ENCODE results near the gene TFCP2L1.
"Not testable (repeated sequence)": the region's sequence is repeated elsewhere in the genome, so short reads cannot be mapped to it uniquely, and the experiment has no call there.

Gene TFCP2L1

DNA sequence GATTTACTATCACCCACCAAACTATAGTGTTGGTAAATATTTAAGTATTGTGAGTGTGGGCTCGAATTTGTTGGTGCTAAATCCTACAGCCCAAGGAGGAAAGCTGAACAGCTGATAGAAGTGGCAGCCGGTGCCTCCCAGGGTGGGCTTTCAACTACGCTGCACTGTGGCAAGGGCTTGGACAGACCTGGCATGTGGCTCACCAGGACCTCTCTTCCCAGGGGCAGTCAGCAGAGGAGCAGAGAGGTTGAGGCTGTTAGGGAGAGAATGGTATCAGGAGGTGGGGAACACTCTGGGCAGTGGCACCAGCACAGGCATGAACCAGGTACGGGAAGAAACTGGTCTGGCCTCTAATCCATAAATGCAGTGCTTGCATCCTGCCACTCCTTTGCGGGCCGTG lies 44.6 kb downstream of the TFCP2L1 start:
- DNase-seq: no peak

DNA sequence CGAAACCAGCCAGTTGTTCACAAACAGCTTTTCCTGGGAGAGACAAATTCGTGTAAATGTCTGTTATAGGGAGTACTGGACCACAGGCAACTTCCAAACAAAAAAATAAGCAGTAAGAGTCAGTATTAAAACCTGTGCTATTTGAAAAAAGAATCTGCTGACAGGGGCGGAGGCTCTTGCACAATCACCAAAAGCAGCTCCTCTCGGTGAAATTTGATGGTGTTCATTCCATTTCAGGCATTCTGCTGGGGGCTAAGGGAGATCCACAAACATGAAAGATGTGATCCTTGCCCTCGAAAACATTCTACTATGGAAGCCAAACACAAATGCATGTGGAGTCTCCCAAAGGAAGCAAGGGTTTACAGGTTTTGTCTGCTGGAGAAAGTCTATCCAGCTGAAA lies 45.0 kb downstream of the TFCP2L1 start:
- DNase-seq: no peak

DNA sequence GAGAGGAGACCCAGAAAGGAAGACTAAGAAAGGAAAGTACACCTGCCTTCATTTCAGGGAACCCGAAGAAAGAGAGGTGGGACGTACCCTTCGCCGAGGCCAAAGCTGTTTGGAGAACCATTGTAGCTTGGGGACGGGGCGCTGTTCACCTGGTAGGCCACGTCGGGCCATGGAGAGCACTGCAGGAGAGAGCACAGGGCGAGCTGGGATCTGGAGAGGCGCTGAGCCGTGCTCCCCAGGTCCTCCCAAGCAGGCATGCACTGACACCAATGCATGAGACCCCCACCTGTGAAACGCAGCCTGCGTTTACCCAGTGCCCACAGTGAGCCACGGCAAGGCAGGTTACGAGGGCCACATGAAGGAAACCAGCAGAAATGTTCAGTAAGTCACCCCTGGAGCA lies 45.5 kb downstream of the TFCP2L1 start:
- DNase-seq: no peak

DNA sequence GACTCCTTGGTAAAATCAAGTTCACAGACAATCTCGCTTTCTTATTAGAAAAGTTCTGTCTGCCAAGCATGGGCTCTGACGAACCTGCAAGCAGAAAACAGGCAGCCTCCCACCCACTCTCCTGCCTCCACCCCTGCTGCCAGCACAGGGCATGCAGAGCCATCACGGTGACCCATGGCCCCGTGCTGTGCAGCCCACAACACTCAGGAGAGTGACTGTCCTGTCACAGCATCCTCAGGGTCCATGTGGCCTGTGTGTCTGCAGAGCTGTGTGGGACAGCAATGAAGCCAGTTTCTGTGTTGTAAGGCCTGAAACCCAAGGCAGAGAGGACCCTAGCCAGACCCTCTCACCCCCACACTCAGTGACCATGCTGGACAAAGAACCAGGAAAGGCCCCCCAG lies 46.2 kb downstream of the TFCP2L1 start:
- no peak for DNase-seq

DNA sequence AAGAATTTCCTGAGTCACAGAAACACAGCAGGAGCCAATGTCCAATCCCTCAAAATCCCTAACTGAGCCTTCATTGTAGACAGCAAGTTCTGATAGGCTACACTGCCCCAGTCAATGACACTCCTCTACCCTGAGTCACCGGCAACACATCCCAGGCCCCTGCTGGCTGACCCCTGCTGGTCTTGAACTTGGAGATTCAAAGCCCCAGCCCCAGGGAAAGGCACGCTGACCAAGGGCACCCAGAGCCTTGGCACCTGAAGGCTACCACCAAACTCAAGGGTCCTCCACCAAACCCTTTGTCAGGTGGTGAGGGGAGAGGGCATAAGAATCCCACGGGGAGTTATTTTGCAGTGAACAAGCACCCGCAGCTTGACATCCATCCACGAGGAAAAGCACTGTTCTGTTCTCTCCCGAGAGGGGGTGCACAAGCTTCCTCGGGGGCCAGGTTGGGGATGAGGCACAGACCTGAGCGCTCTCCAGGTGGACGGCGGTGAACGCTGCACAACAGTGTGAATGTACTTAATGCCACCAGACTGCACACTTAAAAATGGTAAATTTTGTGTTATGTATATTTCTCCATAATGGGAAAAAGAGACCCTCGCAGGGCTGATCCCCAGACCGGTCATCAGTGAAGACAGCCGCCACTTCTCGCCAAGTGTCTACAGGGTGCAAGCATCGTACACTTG lies 46.9 kb downstream of the TFCP2L1 start:
- no peak for DNase-seq

DNA sequence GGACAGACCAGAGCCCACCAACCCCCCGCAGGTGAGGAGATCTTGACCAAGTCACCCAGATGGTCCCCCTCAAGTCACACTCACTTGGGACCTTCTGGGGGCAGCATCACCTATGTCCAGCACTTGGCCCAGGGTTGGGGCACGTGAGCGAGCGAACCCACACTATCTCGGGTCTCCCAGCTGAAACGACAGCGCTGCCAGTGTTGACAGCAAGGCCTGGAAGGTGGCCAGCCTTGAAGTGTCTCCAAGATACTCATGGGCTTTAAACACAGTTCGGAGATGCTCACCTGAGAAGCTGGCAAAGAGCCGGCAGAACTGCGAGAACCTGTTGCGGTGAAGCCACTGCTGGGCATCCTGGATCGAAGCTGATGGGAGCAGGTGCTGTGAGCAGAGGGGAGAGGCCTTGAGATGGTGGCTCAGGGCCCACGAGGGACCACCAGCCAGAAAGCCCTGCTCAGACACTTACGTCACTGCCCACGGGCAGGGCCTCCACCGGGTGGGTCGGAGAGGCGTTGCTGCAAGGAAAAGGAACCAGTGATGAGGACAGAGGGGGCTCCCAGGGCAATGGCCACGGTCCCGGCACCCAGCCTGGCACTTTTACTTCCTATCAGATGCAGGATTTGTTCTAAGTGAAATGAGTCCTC lies 47.5 kb downstream of the TFCP2L1 start:
- no peak for DNase-seq

DNA sequence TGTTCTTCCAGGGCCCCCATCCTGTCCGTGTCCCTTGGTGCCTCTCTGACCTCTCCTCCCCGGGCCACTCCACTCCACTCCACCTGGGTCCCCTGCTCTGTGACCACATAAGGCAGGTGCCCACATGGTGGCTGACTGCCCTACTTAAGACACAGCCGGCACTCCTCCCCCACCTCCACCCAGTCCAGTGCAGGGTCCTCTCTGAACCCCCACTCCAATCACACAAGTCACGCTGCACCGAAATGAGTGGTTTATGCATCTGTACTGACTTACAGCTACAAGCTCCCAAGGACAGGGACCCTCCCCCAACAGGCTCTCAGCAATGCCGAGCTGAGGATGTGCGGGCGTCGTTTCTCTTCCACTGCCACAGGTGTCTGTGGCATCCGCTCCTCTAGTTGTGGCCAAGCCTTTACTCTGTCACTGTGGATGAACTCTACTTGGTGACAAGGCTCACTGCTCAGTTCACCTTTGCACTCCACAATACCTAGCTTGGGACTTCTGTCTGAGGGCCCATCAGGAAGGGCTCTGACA lies 48.3 kb downstream of the TFCP2L1 start:
- DNase-seq: no peak

DNA sequence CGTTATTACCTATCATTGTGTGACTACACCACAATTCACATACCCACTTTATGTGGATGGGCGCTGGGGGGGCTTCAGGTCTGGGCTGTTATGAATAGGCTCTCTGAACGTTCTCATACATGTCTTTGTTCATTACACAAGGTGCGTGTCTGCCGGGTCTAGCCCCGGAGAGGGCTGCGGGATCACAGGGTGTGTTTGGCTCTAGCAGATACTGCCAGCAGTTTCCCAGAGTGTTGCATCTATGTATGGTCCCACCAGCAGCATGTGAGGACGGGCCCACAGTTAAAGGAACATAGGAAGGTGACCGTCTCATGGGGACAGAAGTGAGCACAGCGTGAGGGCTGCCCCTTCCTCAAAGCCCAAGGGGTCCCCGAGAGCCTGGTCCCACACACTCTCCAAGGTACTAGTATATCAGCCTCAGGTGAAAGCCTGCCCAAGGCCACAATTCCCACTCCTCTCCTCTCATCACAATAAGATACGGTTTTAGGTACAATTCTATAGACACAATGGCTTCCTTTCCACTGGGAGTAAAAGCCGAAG lies 48.8 kb downstream of the TFCP2L1 start:
- no peak for DNase-seq

DNA sequence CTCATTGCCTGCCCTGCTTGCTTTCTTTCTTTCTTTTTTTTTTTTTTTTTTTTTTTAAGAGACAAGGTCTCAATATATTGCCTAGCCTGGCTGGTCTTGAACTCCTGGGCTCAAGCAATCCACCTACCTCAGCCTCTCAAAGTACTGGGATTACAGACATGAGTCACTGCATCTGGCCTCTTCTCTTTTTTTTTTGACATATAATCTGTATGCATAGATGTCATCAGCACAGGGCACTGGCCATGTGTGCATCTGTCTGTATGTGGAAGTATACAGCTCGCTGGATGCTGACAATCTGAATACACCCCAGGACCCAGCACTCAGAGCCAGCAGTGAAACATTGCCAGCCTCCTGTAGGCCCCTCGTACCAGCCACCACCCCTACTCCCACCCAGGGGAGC lies 49.5 kb downstream of the TFCP2L1 start:
- no peak for DNase-seq

DNA sequence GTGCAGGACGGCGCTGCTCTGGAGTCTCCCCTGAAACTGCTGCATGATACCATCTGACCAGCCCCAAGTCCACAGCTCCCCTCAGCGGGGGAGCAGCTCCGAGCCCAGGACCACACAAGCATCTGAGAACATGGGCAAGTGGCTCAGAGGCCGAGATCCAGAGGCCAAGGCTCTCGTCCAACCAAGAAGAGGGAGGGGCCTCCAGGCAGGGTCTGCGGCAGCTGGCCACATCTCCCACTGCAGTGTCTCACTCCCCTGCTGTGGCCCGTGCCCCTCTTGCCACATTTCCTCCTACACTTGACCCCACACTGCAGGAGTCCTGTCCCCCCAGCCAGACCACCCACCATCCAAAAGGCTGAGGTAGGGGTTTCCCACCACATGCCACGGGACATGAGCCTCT lies 50.2 kb downstream of the TFCP2L1 start:
- DNase-seq: no peak

DNA sequence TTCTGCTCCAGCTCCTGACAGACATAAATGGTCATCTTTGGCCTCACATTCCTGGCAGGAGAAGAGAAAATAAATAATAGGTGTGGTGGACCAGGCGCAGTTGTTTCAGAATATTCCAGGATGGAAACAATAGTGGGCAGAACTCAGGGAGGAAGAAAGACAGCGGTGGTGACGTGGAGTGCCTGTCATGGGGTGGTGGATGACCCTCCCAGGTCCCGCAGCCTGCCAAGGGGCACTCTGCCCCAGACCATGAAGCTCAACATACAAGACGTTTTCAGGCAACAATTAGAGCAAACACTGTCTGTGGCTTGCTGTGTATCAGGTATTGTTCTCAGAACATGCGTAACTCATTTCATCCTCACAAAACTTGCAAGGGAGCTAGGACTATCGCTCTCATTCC lies 50.9 kb downstream of the TFCP2L1 start:
- no peak for DNase-seq

DNA sequence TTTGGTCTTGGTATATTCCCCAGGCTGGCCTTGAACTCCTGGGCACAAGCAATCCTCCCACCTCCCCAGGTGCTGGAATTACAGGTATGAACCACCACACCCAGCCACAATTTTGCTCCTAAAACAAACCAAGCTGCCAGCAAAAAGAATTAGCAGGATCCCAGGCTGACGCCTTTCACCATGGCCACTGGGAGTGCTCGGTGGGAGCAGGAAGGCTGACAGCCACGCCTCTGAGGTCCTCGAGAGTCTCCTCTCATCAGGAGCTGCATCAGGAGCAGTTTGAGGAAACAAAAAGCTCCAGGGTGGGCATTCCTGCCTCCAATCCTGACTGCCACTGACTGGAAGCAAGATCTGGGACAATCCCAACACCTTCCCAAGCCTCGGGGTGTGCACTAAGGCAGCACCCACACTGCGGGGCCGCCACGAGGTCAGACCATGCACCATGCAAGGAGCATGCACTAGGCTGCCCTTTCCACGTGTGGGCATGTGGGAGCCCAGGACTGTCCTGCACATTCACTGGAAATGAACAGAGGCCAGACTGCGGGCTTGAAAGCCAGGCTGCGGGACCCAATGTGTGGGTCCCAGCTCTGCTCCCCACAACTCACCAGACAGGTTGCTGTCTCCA lies 51.4 kb downstream of the TFCP2L1 start:
- DNase-seq: no peak

DNA sequence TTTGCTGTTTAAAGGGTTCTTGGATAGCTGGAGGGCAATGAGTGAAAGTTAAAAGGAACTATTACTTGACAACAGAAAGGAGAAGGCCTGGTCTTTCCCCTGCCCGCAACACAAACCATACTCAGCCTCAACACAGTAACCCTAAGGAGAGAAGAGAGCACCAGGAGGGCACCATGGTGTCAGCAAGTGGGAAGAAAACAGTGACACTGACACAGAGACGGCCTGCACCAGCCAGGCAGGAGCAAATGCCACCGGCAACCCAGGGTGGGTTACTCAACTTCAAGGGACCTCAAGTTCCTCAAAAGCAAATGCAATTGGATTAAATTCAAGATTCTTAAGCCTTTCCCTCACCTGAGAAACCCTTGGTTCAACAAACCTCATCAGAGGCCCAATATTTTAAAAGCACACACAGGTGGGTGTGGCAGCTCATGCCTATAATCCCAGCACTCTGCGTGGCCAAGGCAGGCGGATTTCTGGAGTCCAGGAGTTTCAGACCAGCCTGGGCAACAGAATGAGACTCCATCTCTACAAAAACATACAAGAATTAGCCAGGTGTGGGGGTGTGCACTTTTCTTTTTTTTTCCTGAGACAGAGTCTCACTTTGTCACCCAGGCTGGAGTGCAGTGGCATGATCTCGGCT lies 52.3 kb downstream of the TFCP2L1 start:
- DNase-seq: no peak

DNA sequence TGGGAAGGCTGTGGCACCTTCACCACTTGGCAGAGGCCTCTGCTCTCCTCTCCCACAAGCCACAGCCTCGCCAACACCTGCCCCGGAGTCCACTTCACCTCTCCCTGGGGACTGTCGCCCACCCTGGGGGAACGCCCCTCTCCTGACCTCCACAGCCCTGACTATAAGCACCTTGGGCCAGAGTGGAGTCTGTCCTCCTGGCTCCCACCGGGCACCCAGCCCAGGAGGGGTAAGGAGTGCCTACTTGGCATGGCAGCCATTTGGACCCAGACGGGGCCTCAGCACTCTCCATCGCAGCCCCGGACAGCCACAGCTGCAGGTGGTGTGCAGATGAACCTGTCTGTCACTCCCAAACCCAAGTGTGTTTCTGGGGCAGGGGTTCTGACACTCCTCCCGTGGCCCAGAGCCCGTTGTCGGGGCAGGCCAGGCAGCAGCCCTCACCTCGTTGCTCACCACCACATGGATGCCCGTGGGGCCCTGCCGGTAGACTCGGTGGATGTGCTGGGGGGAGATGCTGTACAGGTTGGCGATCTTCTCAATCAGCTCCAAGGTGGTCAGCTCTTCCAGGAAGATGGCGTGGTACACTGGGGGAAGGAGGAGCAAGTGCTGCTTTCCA lies 53.5 kb downstream of the TFCP2L1 start:
- no peak for DNase-seq

DNA sequence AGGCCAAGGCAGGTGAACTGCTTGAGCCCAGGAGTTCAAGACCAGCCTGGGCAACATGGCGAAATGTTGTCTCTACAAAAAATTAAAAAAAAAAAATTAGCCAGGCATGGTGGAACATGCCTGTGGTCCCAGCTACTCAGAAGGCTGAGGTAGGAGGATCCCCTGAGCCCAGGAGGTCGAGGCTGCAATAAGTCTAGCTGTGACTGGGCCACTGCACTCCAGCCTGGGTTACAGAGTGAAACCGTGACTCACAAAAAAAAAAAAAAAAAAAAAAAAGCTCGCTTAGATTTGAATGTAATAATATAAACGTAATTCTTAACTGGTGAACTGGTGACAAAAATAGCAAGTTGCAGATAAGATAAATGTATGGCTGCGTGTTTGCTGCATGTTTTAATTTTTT lies 56.5 kb downstream of the TFCP2L1 start:
- DNase-seq: no peak

DNA sequence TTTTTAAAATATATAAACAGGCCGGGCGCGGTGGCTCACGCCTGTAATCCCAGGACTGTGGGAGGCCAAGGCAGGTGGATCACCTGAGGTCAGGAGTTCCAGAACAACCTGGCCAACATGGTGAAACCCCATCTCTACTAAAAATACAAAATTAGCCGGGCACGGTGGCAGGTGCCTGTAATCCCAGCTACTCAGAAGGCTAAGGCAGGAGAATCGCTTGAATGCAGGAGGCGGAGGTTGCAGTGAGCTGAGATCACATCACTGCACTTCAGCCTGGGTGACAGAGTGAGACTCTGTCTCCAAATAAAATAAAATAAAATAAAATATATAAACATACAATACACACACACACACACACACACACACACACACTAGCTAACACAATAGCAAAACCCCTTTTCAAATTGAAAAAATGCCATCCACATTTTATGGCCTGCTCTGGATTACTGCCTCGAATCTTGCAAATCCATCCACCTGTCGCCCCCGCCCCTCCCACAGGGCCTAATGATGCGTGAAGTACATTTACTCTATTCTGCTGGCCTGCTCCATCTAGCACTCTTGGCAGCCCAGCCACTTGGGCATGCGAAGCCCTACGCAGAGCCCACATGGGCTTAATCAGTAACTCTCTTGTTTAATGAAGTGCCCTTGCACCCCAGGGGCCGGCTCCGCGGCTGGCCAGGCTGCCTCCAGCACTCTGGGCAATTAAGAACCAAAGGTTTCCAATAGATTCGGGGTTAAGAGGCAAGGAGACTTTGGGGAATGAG lies 57.4 kb downstream of the TFCP2L1 start:
- DNase-seq: not testable (repeated sequence)

DNA sequence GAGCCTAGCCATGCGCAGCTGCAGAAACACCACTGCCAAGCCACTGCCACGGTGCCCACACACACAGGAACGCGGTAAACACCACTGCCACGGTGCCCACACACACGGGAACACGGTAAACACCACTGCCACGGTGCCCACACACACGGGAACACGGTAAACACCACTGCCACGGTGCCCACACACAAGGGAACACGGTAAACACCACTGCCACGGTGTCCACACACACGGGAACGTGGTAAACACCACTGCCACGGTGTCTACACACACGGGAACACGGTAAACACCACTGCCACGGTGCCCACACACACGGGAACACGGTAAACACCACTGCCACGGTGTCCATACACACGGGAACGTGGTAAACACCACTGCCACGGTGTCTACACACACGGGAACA lies 59.3 kb downstream of the TFCP2L1 start:
- not testable (repeated sequence) for DNase-seq

DNA sequence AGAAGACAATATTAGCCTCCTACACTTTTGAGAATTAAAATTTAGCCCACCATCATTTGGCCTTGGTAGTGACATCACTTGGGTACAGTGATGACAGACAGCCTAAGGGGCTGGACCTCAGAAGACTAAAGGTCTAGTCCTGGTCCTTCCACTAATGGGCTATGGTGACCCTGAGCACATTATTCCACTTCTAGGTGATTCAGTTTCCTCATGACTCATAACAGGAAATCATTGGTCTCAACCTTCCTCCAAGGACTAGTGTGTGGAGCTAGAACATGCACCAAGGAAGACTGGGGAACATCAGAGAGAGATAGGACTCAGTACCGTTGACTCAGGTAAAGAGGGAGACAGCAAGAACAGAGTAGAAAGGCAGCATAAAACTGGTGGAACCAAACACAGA lies 64.0 kb downstream of the TFCP2L1 start:
- DNase-seq: no peak

DNA sequence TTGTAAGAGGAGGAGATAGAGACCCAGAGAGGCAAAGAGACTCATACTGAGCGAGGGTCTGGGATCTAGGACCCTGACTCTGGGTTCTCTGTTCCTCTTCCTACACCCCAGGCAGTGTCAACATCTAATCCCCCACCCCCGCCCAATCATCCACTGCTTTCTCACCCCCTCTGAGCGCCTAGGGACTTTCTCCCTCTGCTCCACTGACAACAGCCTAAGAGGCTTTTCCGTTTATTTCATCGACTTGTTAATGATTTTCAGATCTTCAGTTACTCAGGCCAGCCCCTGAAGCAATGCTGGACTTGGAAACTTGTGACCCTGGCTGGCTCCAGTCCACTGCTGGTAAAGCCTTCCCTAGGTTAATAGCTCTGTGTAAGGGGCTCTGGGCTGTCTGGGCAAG lies 65.1 kb downstream of the TFCP2L1 start:
- no peak for DNase-seq

DNA sequence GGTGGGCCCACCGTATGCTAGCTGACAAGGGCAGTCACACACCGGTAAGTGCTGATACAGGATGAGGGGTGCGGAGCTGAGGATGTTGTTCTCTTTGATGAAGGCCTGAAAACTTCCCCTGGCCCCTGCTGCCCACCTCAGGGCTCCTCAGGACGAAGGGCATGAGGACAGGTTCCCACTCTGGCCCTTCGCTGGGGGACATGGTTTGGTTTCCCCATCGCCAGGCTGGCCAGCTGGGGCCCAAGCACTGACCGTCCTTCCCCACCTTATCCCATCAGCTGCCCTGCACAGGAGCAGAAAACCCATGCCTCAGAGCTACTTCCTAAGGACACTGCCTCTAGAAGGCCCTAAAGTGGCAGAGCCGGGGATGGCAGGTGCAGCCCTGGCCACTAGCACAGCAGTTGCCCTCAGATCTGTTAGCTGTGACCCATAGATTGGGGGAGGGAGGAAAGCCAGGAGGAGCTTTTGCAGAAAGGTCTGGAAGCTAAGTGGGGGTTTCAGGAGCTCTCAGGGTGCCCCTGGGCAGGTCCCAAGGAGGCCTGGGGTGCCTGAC lies 66.5 kb downstream of the TFCP2L1 start:
- no peak for DNase-seq

DNA sequence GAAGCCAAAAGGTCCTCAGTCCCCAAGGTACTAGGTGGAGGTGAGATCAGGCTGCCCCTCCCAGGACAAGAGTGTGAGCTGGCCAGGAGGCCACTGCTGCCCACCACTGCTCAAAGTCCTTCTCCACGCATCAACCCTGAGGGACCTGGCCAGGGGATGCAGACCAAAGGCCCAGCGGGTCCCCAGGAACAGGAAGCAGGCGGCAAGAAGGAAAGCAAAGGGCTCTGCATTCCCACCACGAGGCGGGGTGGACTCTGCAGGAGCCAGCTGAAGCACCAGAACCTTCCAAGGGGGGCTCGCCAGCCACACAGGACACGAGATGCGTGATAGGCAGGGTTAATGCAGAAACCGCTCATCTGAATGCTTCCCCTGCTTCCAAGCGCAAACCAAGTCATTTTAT lies 67.4 kb downstream of the TFCP2L1 start:
- DNase-seq: no peak

DNA sequence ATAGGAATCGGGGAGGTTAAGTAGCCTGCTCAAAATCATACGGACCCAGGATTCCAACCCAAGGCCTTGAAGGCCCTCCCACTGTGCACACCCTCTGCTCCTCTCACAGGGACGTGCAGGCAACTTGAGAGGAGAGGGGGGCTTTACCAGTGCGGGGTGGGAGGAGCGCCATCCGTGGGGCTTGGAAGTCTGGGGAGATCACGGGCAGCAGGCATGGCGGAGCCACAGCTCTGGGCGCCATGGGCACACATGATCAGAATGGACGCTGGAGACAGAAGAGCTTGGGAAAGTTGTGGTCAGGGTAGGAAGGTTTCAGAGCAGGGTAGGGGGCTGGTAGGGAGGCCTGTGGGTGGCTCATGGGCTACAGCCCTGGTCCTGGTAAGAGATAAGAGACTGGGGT lies 70.7 kb downstream of the TFCP2L1 start:
- no peak for DNase-seq
